Endothelial cell of umbilical vein (primary cell): ENCODE measurements around the gene RAPGEF6. TPM values are rescaled to one million over a fixed set of nuclear protein-coding genes. Genes with fewer than 3 reads are reported as not detected.

Source experiments
- BruUV-seq: library from RNA; stranded (reverse); fragments of 400-500 nt; replicated peaks from 2 replicates; lab custom pipeline; 2021; lab: Mats Ljungman, UMichigan
- CTCF ChIA-PET: fragments of 300-600, 350-600 bp; sonication (Branson Sonifier 250); formaldehyde crosslinking; loops from one replicate; lab custom pipeline; 2021; ENCODE audit warnings: antibody characterized with exemption, inconsistent platforms; lab: Charles Lee
- POLR2A ChIA-PET: fragments of 300-600, 350-600 bp; sonication (Branson Sonifier 250); formaldehyde crosslinking; loops from one replicate; lab custom pipeline; 2021; ENCODE audit warnings: antibody characterized with exemption, inconsistent platforms; lab: Charles Lee
- DNase-seq: peaks from one replicate; pipeline ENCODE4 v3.0.0-alpha.2; 2011; ENCODE audit warnings: low read depth, low spot score
- FAIRE-seq: peaks from 2 replicates; lab custom pipeline; 2011; peaks lifted over from hg19 to GRCh38; lab: Jason Lieb, UNC
- H2AFZ ChIP-seq: 2 replicates; pipeline ENCODE4 v1.6.0; 2012; ENCODE audit warnings: low read depth, low read length, control low read depth, inconsistent platforms
- H3K27ac ChIP-seq: 2 replicates; pipeline ENCODE4 v1.5.1; 2011; ENCODE audit warnings: low read depth, mild to moderate bottlenecking, control low read depth, low read length, moderate library complexity; ENCODE audit not compliant: insufficient read depth
- H3K27me3 ChIP-seq, 2 experiments: 2 replicates each; pipeline versions ENCODE4 v1.6.0 to v1.6.1; 2011; ENCODE audit warnings: low read length in 2 of 2, mixed read lengths in 1 of 2; ENCODE audit not compliant: control insufficient read depth in 2 of 2, insufficient read depth in 2 of 2
- H3K36me3 ChIP-seq, 2 experiments: 2 replicates in 1 of 2; 3 replicates in 1 of 2; pipeline ENCODE4 v1.5.1; 2011; ENCODE audit warnings: low read length in 2 of 2, mild to moderate bottlenecking in 1 of 2, moderate library complexity in 1 of 2; ENCODE audit not compliant: control insufficient read depth in 2 of 2, insufficient read depth in 2 of 2; ENCODE audit errors: extremely low read depth in 1 of 2
- H3K4me1 ChIP-seq: 3 replicates; pipeline ENCODE4 v1.5.1; 2011; ENCODE audit warnings: mild to moderate bottlenecking, low read length; ENCODE audit not compliant: control insufficient read depth, insufficient read depth; ENCODE audit errors: extremely low read depth
- H3K4me2 ChIP-seq: 2 replicates; pipeline ENCODE4 v1.6.1; 2011; ENCODE audit warnings: low read length, control low read depth, mixed read lengths; ENCODE audit not compliant: insufficient read depth
- H3K4me3 ChIP-seq, 3 experiments: fragments of 200-600 bp in 1 of 3; sonication (generic), shearing (Covaris generic) in 1 of 3; replicated peaks in 1 of 3; 2 replicates each; pipeline ENCODE4 v1.5.1; 2011 to 2016; ENCODE audit warnings: control low read depth in 3 of 3, low read length in 3 of 3, mild to moderate bottlenecking in 2 of 3, inconsistent platforms in 1 of 3, low read depth in 1 of 3, moderate library complexity in 1 of 3; ENCODE audit not compliant: insufficient read depth in 1 of 3
- H3K79me2 ChIP-seq: 2 replicates; pipeline ENCODE4 v1.6.0; 2012; ENCODE audit warnings: low read length, inconsistent platforms; ENCODE audit not compliant: control insufficient read depth, insufficient read depth
- H3K9ac ChIP-seq: replicated peaks from 2 replicates; pipeline ENCODE3; 2011; ENCODE audit warnings: low read length, control low read depth; ENCODE audit not compliant: insufficient read depth; ENCODE audit errors: extremely low read depth
- H3K9me1 ChIP-seq: replicated peaks from 3 replicates; pipeline ENCODE4 v1.6.0; 2011; ENCODE audit warnings: mild to moderate bottlenecking, low read length; ENCODE audit not compliant: control insufficient read depth, insufficient read depth; ENCODE audit errors: extremely low read depth
- H3K9me3 ChIP-seq: replicated peaks from 2 replicates; pipeline ENCODE4 v1.5.1; 2012; ENCODE audit warnings: low read length, inconsistent platforms; ENCODE audit not compliant: control insufficient read depth, insufficient read depth
- H4K20me1 ChIP-seq: replicated peaks from 2 replicates; pipeline ENCODE3; 2011; ENCODE audit warnings: mild to moderate bottlenecking, low read length; ENCODE audit not compliant: control insufficient read depth, insufficient read depth; ENCODE audit errors: extremely low read depth
- CTCF ChIP-seq, 2 donors: IDR thresholded peaks; 1 replicate in 1 of 2; 2 replicates in 1 of 2; pipeline ENCODE4 v1.5.1; 2011; ENCODE audit warnings: low read length in 2 of 2, mild to moderate bottlenecking in 2 of 2, moderate library complexity in 2 of 2, control low read depth in 1 of 2, inconsistent platforms in 1 of 2, low read depth in 1 of 2; ENCODE audit not compliant: insufficient read depth in 1 of 2; ENCODE audit errors: extremely low read depth in 1 of 2
- EZH2 ChIP-seq: IDR thresholded peaks from 2 replicates; pipeline ENCODE4 v1.6.1; 2012; ENCODE audit warnings: borderline replicate concordance, low read depth, mild to moderate bottlenecking, moderate library complexity, low read length, inconsistent platforms; ENCODE audit not compliant: severe bottlenecking
- FOS ChIP-seq: IDR thresholded peaks from 2 replicates; pipeline ENCODE4 v1.6.1; 2011; ENCODE audit warnings: mild to moderate bottlenecking, low read length, moderate library complexity, borderline replicate concordance; ENCODE audit not compliant: insufficient read depth
- GATA2 ChIP-seq: IDR thresholded peaks from 2 replicates; pipeline ENCODE4 v1.7.0; 2011; ENCODE audit warnings: low read depth, mild to moderate bottlenecking, moderate library complexity, mixed read lengths, low read length; ENCODE audit not compliant: insufficient read length, insufficient read depth
- JUN ChIP-seq: IDR thresholded peaks from 2 replicates; pipeline ENCODE4 v1.6.1; 2011; ENCODE audit warnings: borderline replicate concordance, low read depth; ENCODE audit not compliant: insufficient read length, insufficient read depth
- MAX ChIP-seq: IDR thresholded peaks from 2 replicates; pipeline ENCODE4 v1.6.1; 2011; ENCODE audit not compliant: insufficient read depth, insufficient read length
- MYC ChIP-seq: IDR thresholded peaks from one replicate; pipeline ENCODE4 v1.6.1; 2011; ENCODE audit warnings: mild to moderate bottlenecking, low read depth, low read length
- POLR2A ChIP-seq: IDR thresholded peaks from 2 replicates; pipeline ENCODE4 v1.6.1; 2012; ENCODE audit warnings: low read depth, mild to moderate bottlenecking, control low read depth, low read length
- POLR2AphosphoS5 ChIP-seq: IDR thresholded peaks from 2 replicates; pipeline ENCODE4 v1.6.1; 2012; ENCODE audit warnings: low read depth, mild to moderate bottlenecking, control low read depth, low read length, moderate library complexity; ENCODE audit not compliant: insufficient read depth
- dilution Hi-C: fragments of 300-500 bp; cut with MboI; formaldehyde crosslinking; loops from one replicate; pipeline ENCODE4 v1.15.0; 2019; ENCODE audit warnings: low sequenced_read_pairs; ENCODE audit not compliant: extremely low pct_ligation_motif_present
- intact Hi-C: fragments of 100-400 bp; cut with micrococcal nuclease; formaldehyde crosslinking; loops from one replicate; pipeline ENCODE4 v1.10.0; 2022
- polyA plus RNA-seq, 4 experiments: library from polyadenylated mRNA; depleted of rRNA in 3 of 4; stranded (reverse) in 3 of 4; unstranded in 1 of 4; fragments of >200 nt; gene quantifications; 2 replicates each; pipeline versions ENCODE4 v1.2.1 to v1.2.3, GENCODE V29; 2011 to 2012; ENCODE audit warnings: missing spikeins in 1 of 4
- total RNA-seq: library from RNA; stranded (reverse); gene quantifications from 2 replicates; pipeline ENCODE4 v1.2.3, GENCODE V29; 2021

Gene RAPGEF6
- total and polyA plus RNA-seq, 2 donors (not counting 3 experiments of a cell fraction or from before 2014, with no cell fraction given): 3.5 to 17.5 TPM

GRCh38 chr5:131523500-131524185 lies 111.4 kb downstream of the RAPGEF6 start:
- ChIA-PET CTCF (interaction anchor here (0.6 to 2.4 kb wide), 12 partner anchors 8 to 479 kb away, joined by 3 to 22 read pairs (median 3); no protein-coding TSS in a partner anchor), POLR2A (interaction anchor here (0.6 to 1.2 kb wide), 3 partner anchors 9 to 100 kb away, joined by 3 to 13 read pairs (median 6); no protein-coding TSS in a partner anchor)
- FAIRE-seq (no peak), DNase-seq (no peak)
- Histone ChIP-seq H3K9ac (no peak overlapping the region), H3K27ac (no peak overlapping the region), H3K9me1 (no peaks in the 10 kb centered on the region), H3K36me3 (peaks cover 0 to 2% of the 10 kb centered on the region in 2 experiments), H3K4me1 (no peaks in the 10 kb centered on the region), H3K27me3 (no peaks in the 10 kb centered on the region), H3K4me3 (no peak overlapping the region), H3K9me3 (no peaks in the 10 kb centered on the region), H4K20me1 (no peaks in the 10 kb centered on the region), H2AFZ (no peak overlapping the region), H3K4me2 (no peak overlapping the region), H3K79me2 (no peaks in the 10 kb centered on the region)
- dilution Hi-C loops (no loop called here), intact Hi-C loops (no loop called here)
- no TSS peak for BruUV-seq
- TF ChIP-seq GATA2: no peak

- Histone ChIP-seq H3K9ac (no peak overlapping the region), H3K9me1 (no peaks in the 10 kb centered on the region), H3K36me3 (peaks cover 0 to 2% of the 10 kb centered on the region in 2 experiments), H4K20me1 (no peaks in the 10 kb centered on the region), H2AFZ (no peak overlapping the region), H3K4me1 (no peaks in the 10 kb centered on the region), H3K4me2 (no peak overlapping the region), H3K9me3 (no peaks in the 10 kb centered on the region), H3K27ac (no peak overlapping the region), H3K27me3 (no peaks in the 10 kb centered on the region), H3K4me3 (no peak overlapping the region), H3K79me2 (no peaks in the 10 kb centered on the region)
- BruUV-seq: no TSS peak
- TF ChIP-seq FOS (no peak), EZH2 (no peak), MAX (no peak), POLR2A (no peak), POLR2AphosphoS5 (no peak), JUN (no peak), CTCF (IDR thresholded peaks at IDR 0.05; ENCODE audit: extremely low read depth in 1 of 2, insufficient read depth in 1 of 2, low read depth in 1 of 2, low read length in 2 of 2) (no peak), MYC (no peak), GATA2 (no peak)
- POLR2A ChIA-PET: interaction anchor here (0.7 kb wide), 1 partner anchor 76 kb away, joined by 3 read pairs; no protein-coding TSS in a partner anchor
- no peak for DNase-seq
- dilution Hi-C loops (no loop called here), intact Hi-C loops (no loop called here)
- no peak for FAIRE-seq
- CTCF ChIA-PET: interaction anchor here (0.7 to 1.7 kb wide), 6 partner anchors 9 to 46 kb away, joined by 3 to 7 read pairs (median 3); no protein-coding TSS in a partner anchor
Observed at GRCh38 chr5:131521252-131521651, 113.8 kb downstream of the RAPGEF6 start.
